SK-N-MC (cell line): ENCODE measurements around the gene LHFPL6.

Experiments used
- EZH2 ChIP-seq: fragments of 200-600 bp; sonication (generic); IDR thresholded peaks from one replicate; pipeline ENCODE4 v1.6.1; 2017; ENCODE audit warnings: antibody characterized with exemption
- FOXP2 ChIP-seq: optimal IDR thresholded peaks from 2 replicates; pipeline ENCODE3; 2011; ENCODE audit warnings: mild to moderate bottlenecking, moderate library complexity; ENCODE audit not compliant: insufficient read depth; ENCODE audit errors: extremely low read length, control extremely low read depth
- POLR2AphosphoS5 ChIP-seq: IDR thresholded peaks from 2 replicates; pipeline ENCODE4 v1.6.1; 2012; ENCODE audit warnings: mild to moderate bottlenecking, low read depth, low read length, borderline replicate concordance

GRCh38 chr13:39315796-39316195, 287.2 kb downstream of the LHFPL6 start:
- no peak for TF ChIP-seq FOXP2
- no peak for TF ChIP-seq EZH2
- no peak for TF ChIP-seq POLR2AphosphoS5
